OCI-LY1 (cell line): ENCODE data around the gene CAPN11.

Experiments
- EZH2 ChIP-seq: fragments of 200-600 bp; sonication (generic), shearing (Covaris generic); IDR thresholded peaks from 2 replicates; pipeline ENCODE4 v1.8.0; 2017; ENCODE audit warnings: borderline replicate concordance, mixed run types, mild to moderate bottlenecking, antibody characterized with exemption, low read length, moderate library complexity, mixed read lengths
- TF ChIP-seq, protein P1 (sequence below): fragments of 200-600 bp; sonication (generic), shearing (Covaris generic); IDR thresholded peaks from 2 replicates; pipeline ENCODE4 v1.5.1; 2017; ENCODE audit warnings: mild to moderate bottlenecking, antibody characterized with exemption, low read length, moderate library complexity, mixed read lengths

GRCh38 chr6:44217332-44218143, 58.9 kb downstream of the CAPN11 start:
- TF ChIP-seq, protein P1, sequence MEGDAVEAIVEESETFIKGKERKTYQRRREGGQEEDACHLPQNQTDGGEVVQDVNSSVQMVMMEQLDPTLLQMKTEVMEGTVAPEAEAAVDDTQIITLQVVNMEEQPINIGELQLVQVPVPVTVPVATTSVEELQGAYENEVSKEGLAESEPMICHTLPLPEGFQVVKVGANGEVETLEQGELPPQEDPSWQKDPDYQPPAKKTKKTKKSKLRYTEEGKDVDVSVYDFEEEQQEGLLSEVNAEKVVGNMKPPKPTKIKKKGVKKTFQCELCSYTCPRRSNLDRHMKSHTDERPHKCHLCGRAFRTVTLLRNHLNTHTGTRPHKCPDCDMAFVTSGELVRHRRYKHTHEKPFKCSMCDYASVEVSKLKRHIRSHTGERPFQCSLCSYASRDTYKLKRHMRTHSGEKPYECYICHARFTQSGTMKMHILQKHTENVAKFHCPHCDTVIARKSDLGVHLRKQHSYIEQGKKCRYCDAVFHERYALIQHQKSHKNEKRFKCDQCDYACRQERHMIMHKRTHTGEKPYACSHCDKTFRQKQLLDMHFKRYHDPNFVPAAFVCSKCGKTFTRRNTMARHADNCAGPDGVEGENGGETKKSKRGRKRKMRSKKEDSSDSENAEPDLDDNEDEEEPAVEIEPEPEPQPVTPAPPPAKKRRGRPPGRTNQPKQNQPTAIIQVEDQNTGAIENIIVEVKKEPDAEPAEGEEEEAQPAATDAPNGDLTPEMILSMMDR: no peak
- TF ChIP-seq EZH2: no peak
